Fibroblast of villous mesenchyme (primary cell): ENCODE measurements around the gene KLK6. TPM values are rescaled to one million over a fixed set of nuclear protein-coding genes. Genes with fewer than 3 reads are reported as not detected.

ENCODE experiments used
- DNase-seq: peaks from one replicate; pipeline ENCODE4 v3.0.0-alpha.2; 2010; ENCODE audit warnings: low read depth
- H3K4me3 ChIP-seq: 2 replicates; pipeline ENCODE4 v1.5.1; 2011; ENCODE audit warnings: low read depth, mild to moderate bottlenecking, low read length
- CTCF ChIP-seq: IDR thresholded peaks from 2 replicates; pipeline ENCODE4 v1.5.1; 2012; ENCODE audit warnings: low read depth, mild to moderate bottlenecking, low read length; ENCODE audit not compliant: insufficient read depth
- total RNA-seq: library from RNA; depleted of rRNA; stranded (reverse); fragments of >200 nt; gene quantifications from 2 replicates; pipeline ENCODE4 v1.2.3, GENCODE V29; 2012

The KLK6 gene
- total RNA-seq, 1 donor, result not detected

- no peak for DNase-seq
- no peak overlapping the region for H3K4me3 ChIP-seq
- no peak for TF ChIP-seq CTCF
These were observed 10.8 kb upstream of the KLK6 start for GRCh38 chr19:50980208-50980607.

GRCh38 chr19:50979758-50980157, 10.4 kb upstream of the KLK6 start:
- DNase-seq, result no peak
- TF ChIP-seq CTCF, result no peak
- H3K4me3 ChIP-seq, result no peak overlapping the region

GRCh38 chr19:50978772-50979390, 9.5 kb upstream of the KLK6 start:
- no peak for DNase-seq
- no peak overlapping the region for H3K4me3 ChIP-seq
- no peak for TF ChIP-seq CTCF

GRCh38 chr19:50977626-50978025, 8.2 kb upstream of the KLK6 start:
- DNase-seq, result no peak
- H3K4me3 ChIP-seq, result no peak overlapping the region
- no peak for TF ChIP-seq CTCF

GRCh38 chr19:50975766-50976165, 6.4 kb upstream of the KLK6 start:
- no peak for DNase-seq
- no peak for TF ChIP-seq CTCF
- no peak overlapping the region for H3K4me3 ChIP-seq

GRCh38 chr19:50974702-50975556, 5.5 kb upstream of the KLK6 start:
- no peak overlapping the region for H3K4me3 ChIP-seq
- no peak for DNase-seq
- TF ChIP-seq CTCF, result no peak
